Esophagus (tissue), 2 donors: Measurements from ENCODE around the gene STRIP2. TPM values are rescaled to one million over a fixed set of nuclear protein-coding genes. Genes with fewer than 3 reads are reported as not detected.
"Not testable (repeated sequence)": the region's sequence is repeated elsewhere in the genome, so short reads cannot be mapped to it uniquely, and the experiment has no call there.

Source experiments
- H3K27ac ChIP-seq, 2 donors: one replicate each; pipeline ENCODE4 v1.5.1; 2013; ENCODE audit warnings: low read depth in 2 of 2, mild to moderate bottlenecking in 2 of 2, inconsistent platforms in 1 of 2, low read length in 1 of 2, moderate library complexity in 1 of 2
- H3K27me3 ChIP-seq, 2 donors: one replicate each; pipeline ENCODE4 v1.6.1; 2013; ENCODE audit warnings: low read length in 2 of 2, control low read depth in 1 of 2, mild to moderate bottlenecking in 1 of 2; ENCODE audit not compliant: insufficient read depth in 2 of 2, control insufficient read depth in 1 of 2
- H3K36me3 ChIP-seq, 2 donors: one replicate each; pipeline ENCODE4 v1.6.1; 2013; ENCODE audit warnings: low read length in 1 of 2; ENCODE audit not compliant: control insufficient read depth in 2 of 2, insufficient read depth in 2 of 2
- H3K4me1 ChIP-seq, 2 donors: one replicate each; pipeline ENCODE4 v1.6.1; 2013; ENCODE audit warnings: low read length in 1 of 2; ENCODE audit not compliant: control insufficient read depth in 2 of 2, insufficient read depth in 2 of 2
- H3K4me3 ChIP-seq, 2 donors: one replicate each; pipeline ENCODE4 v1.5.1; 2013; ENCODE audit warnings: low read length in 2 of 2, mild to moderate bottlenecking in 2 of 2, low read depth in 1 of 2, moderate library complexity in 1 of 2
- H3K9me3 ChIP-seq, 2 donors: one replicate each; pipeline ENCODE4 v1.6.1; 2013; ENCODE audit warnings: mild to moderate bottlenecking in 2 of 2, low read depth in 1 of 2, low read length in 1 of 2, moderate library complexity in 1 of 2; ENCODE audit not compliant: control insufficient read depth in 2 of 2, insufficient read depth in 1 of 2
- WGBS, 2 donors: extraction: QIAGEN DNeasy Blood & Tissue Kit; methylation state at CpG; one replicate each; pipeline ENCODE4 v1.1.7; 2013; 5-methylcytosine and 5-hydroxymethylcytosine counted together
- polyA plus RNA-seq, 2 donors: library from polyadenylated mRNA; stranded (reverse); fragments of 200-250 nt; gene quantifications; one replicate each; pipeline ENCODE4 v1.2.3, GENCODE V29; 2013
- donor health status: healthy with polysubstance abuse.
- donor health status: Bipolar disorder and iron deficiency.

STRIP2 gene
- polyA plus RNA-seq, 2 donors, result 0.78 to 1.0 TPM

DNA sequence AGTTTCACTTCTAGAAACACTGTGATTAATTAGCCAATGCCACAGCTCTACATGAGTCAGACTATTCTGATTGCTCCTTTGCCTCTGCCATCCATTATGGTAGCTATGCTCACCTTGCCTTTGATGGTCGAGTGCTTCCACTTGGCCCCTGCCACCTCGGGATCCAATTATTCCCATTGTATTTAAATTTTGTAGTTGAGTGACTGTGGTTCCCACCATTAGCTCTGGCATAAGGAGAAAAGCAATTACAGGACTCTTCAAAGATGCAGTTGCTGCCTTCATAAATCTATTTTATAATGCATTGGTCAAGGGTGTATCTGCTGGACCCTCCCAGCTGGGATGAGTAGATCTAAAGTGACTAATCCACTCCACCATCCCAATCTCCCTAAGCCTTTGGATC, 14.4 kb downstream of the STRIP2 start:
- 96% methylated on average over 2 of the region's 2 CpGs for WGBS, 2 donors
- not testable (repeated sequence) for H3K4me1 ChIP-seq, H3K27me3 ChIP-seq, H3K4me3 ChIP-seq, H3K36me3 ChIP-seq, H3K9me3 ChIP-seq, H3K27ac ChIP-seq

- no peaks in the 10 kb centered on the region for H3K4me1 ChIP-seq
- H3K36me3 ChIP-seq, result no peaks in the 10 kb centered on the region
- no peaks in the 10 kb centered on the region for H3K27me3 ChIP-seq
- no peak overlapping the region for H3K27ac ChIP-seq
- H3K4me3 ChIP-seq, result no peak overlapping the region
- no peaks in the 10 kb centered on the region for H3K9me3 ChIP-seq
Observed at GRCh38 chr7:129450295-129450694, 16.1 kb downstream of the STRIP2 start.

GRCh38 chr7:129452589-129453231, 18.5 kb downstream of the STRIP2 start:
- 73 to 87% methylated on average over 2 of the region's 2 CpGs for WGBS, 2 donors
- H3K27ac ChIP-seq, result no peak overlapping the region
- no peaks in the 10 kb centered on the region for H3K4me1 ChIP-seq
- H3K4me3 ChIP-seq, result no peak overlapping the region
- no peaks in the 10 kb centered on the region for H3K27me3 ChIP-seq
- peaks cover 0 to 3% of the 10 kb centered on the region in 2 donors for H3K36me3 ChIP-seq
- no peaks in the 10 kb centered on the region for H3K9me3 ChIP-seq

GRCh38 chr7:129453510-129454248, 19.4 kb downstream of the STRIP2 start:
- H3K9me3 ChIP-seq, result no peaks in the 10 kb centered on the region
- H3K27ac ChIP-seq, result no peak overlapping the region
- WGBS, 2 donors, result 55 to 90% methylated on average over 1 of the region's 1 CpG
- no peak overlapping the region for H3K4me3 ChIP-seq
- H3K36me3 ChIP-seq, result peaks cover 0 to 3% of the 10 kb centered on the region in 2 donors
- H3K27me3 ChIP-seq, result no peaks in the 10 kb centered on the region
- H3K4me1 ChIP-seq, result no peaks in the 10 kb centered on the region

GRCh38 chr7:129454249-129454551, 20.0 kb downstream of the STRIP2 start:
- no peaks in the 10 kb centered on the region for H3K27me3 ChIP-seq
- WGBS, 2 donors, result 88 to 92% methylated on average over 4 of the region's 4 CpGs
- no peaks in the 10 kb centered on the region for H3K4me1 ChIP-seq
- H3K36me3 ChIP-seq, result peaks cover 0 to 3% of the 10 kb centered on the region in 2 donors
- H3K9me3 ChIP-seq, result no peaks in the 10 kb centered on the region
- H3K27ac ChIP-seq, result no peak overlapping the region
- no peak overlapping the region for H3K4me3 ChIP-seq

DNA sequence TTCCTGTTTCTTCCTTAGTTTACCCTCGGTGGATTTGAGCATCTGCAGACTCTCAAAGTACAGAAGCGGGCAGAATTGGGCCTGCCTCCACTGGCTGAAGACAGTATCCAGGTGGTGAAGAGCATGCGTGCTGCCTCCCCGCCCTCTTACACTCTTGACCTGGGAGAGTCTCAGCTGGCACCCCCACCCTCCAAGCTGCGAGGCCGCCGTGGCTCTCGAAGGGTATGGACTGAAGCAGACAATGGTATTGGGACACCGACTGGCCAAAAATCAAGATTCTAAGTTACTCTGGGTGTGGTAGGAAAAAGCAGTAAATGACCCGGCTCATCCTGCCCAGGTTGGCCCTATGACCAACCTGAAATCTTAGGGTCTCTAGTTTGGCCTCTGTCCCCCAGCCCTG, 22.2 kb downstream of the STRIP2 start:
- Histone ChIP-seq H3K4me3 (no peak overlapping the region), H3K36me3 (peaks cover 0 to 3% of the 10 kb centered on the region in 2 donors), H3K9me3 (no peaks in the 10 kb centered on the region), H3K27ac (no peak overlapping the region), H3K27me3 (no peaks in the 10 kb centered on the region), H3K4me1 (no peaks in the 10 kb centered on the region)
- 93 to 94% methylated on average over 10 of the region's 10 CpGs for WGBS, 2 donors

DNA sequence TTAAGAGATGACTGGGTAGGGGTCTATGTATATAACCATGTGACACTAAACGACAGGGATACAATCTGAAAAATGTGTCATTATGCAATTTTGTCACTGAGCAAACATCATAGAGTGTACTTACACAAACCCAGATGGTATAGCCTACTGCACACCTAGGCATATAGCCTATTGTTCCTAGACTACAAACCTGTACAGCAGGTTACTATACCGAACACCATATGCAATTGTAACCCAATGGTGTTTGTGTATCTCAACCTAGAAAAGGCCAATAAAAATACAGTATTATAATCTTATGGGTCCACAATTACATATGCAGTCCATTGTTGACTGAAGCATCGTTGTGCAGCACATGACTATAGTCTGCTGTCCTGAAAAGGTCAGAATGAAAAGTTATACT, 22.9 kb downstream of the STRIP2 start:
- no peak overlapping the region for H3K4me3 ChIP-seq
- peaks cover 0 to 3% of the 10 kb centered on the region in 2 donors for H3K36me3 ChIP-seq
- no peak overlapping the region for H3K27ac ChIP-seq
- H3K27me3 ChIP-seq, result no peaks in the 10 kb centered on the region
- H3K9me3 ChIP-seq, result no peaks in the 10 kb centered on the region
- no peaks in the 10 kb centered on the region for H3K4me1 ChIP-seq
- WGBS, 2 donors, result 80 to 81% methylated on average over 3 of the region's 3 CpGs

DNA sequence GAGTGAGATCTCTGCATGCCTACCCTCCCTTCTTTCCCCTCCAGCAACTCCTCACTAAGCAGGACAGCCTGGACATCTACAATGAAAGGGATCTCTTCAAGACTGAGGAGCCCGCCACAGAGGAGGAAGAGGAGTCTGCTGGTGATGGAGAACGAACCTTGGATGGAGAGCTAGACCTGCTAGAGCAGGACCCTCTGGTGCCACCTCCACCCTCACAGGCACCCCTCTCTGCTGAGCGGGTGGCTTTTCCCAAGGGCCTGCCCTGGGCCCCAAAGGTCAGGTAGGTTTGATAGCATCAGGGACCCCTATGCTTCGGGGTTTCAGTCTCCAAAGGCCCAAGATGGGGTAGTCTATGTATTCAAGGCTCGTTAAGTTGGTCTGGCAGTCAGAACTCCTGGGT, 23.9 kb downstream of the STRIP2 start:
- Histone ChIP-seq H3K27me3 (no peaks in the 10 kb centered on the region), H3K27ac (no peak overlapping the region), H3K4me3 (no peak overlapping the region), H3K9me3 (no peaks in the 10 kb centered on the region), H3K36me3 (peaks cover 0 to 3% of the 10 kb centered on the region in 2 donors), H3K4me1 (no peaks in the 10 kb centered on the region)
- WGBS, 2 donors, result 93% methylated on average over 4 to 5 of the region's 5 CpGs

DNA sequence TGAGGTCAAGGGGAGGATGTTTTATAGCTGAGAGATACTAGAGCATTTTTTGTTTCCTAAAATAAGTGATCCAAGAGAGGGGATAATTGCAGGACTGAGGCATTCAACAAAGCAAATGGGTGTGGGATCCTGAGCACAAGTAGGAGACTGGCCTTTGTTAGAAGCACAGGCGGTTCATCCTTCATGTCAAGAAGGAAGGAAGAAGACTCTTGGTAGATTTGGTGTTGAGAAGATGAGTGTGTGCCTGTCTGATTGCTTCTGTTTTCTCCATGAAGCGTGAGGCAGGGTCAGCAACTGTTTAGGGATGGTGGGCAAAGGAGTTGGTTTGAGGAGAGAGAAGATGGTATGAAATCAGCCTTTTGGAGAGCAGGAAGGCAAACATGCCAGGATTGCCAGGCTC, 27.6 kb downstream of the STRIP2 start:
- no peaks in the 10 kb centered on the region for H3K9me3 ChIP-seq
- no peak overlapping the region for H3K27ac ChIP-seq
- no peaks in the 10 kb centered on the region for H3K27me3 ChIP-seq
- H3K4me1 ChIP-seq, result no peaks in the 10 kb centered on the region
- no peak overlapping the region for H3K4me3 ChIP-seq
- 97% methylated on average over 2 of the region's 2 CpGs for WGBS, 2 donors
- no peaks in the 10 kb centered on the region for H3K36me3 ChIP-seq

- Histone ChIP-seq H3K27me3 (no peaks in the 10 kb centered on the region), H3K9me3 (no peaks in the 10 kb centered on the region), H3K36me3 (no peaks in the 10 kb centered on the region), H3K4me3 (no peak overlapping the region), H3K4me1 (no peaks in the 10 kb centered on the region), H3K27ac (no peak overlapping the region)
- 82 to 85% methylated on average over 1 of the region's 1 CpG for WGBS, 2 donors
Observed at GRCh38 chr7:129462420-129462819, 28.2 kb downstream of the STRIP2 start.
